ENCODE data around the gene PRND. TPM values are rescaled to one million over a fixed set of nuclear protein-coding genes. Genes with fewer than 3 reads are reported as not detected.

PRND gene
- total RNA-seq, 2 donors from 2014 or later: 0.27 TPM; not detected in 1

- Histone ChIP-seq H3K27me3 (no peaks in the 10 kb centered on the region), H3K9ac (ENCODE audit: low read depth in 2 of 2, low read length in 2 of 2) (no peak overlapping the region), H3K4me3 (no peak overlapping the region), H3K4me1 (no peaks in the 10 kb centered on the region), H3K36me3 (no peaks in the 10 kb centered on the region), H3K27ac (no peak overlapping the region), H3K9me3 (no peaks in the 10 kb centered on the region)
- intact Hi-C loops (cut with DNase I): no loop called here
- no peak for DNase-seq
- no peak for TF ChIP-seq CTCF (IDR thresholded peaks at IDR 0.05)
Observed at GRCh38 chr20:4776079-4776630, 54.4 kb downstream of the PRND start.

Other genes starting within 250 kb of the PRND start
- gene PRNP, start 35.5 kb upstream of the PRND start, total RNA-seq: 10 to 100 TPM; 15.8 to 48.2 TPM
- gene RASSF2, start 101.7 kb downstream of the PRND start, total RNA-seq: 1 to 10 TPM; 1.6 to 5.4 TPM

All from colonic mucosa (tissue), 4 donors.